Thyroid gland (tissue), 4 donors: Measurements from ENCODE around the gene NFU1. TPM values are rescaled to one million over a fixed set of nuclear protein-coding genes. Genes with fewer than 3 reads are reported as not detected.
A peak's percentile ranks its signal among the peaks of the same experiment; 100 is the strongest.
"Not testable (repeated sequence)": the region's sequence is repeated elsewhere in the genome, so short reads cannot be mapped to it uniquely, and the experiment has no call there.

Experiments used
- DNase-seq, 2 donors: peaks; one replicate each; pipeline ENCODE4 v3.0.0-alpha.2; 2019
- H3K27ac ChIP-seq, 3 donors: fragments of 200-600 bp; sonication (generic); 1 replicate in 2 of 3; 2 replicates in 1 of 3; pipeline ENCODE4 v1.5.1; 2016 to 2019; ENCODE audit warnings: mild to moderate bottlenecking in 1 of 3, moderate library complexity in 1 of 3
- H3K27me3 ChIP-seq: fragments of 200-600 bp; sonication (generic); one replicate; pipeline ENCODE4 v1.5.1; 2019
- H3K36me3 ChIP-seq, 2 donors: fragments of 200-600 bp; sonication (generic); one replicate each; pipeline ENCODE4 v1.5.1; 2016 to 2019
- H3K4me1 ChIP-seq, 2 donors: fragments of 200-600 bp; sonication (generic); one replicate each; pipeline ENCODE4 v1.5.1; 2017 to 2019
- H3K4me3 ChIP-seq, 3 donors: fragments of 200-600 bp; sonication (generic); replicated peaks in 1 of 3; 1 replicate in 2 of 3; 2 replicates in 1 of 3; pipeline ENCODE4 v1.5.1; 2016; ENCODE audit warnings: mild to moderate bottlenecking in 1 of 3
- H3K9me3 ChIP-seq: fragments of 200-600 bp; sonication (generic); one replicate; pipeline ENCODE4 v1.5.1; 2017
- POLR2A ChIP-seq, 2 donors: fragments of 450-650 bp; IDR thresholded peaks; one replicate each; pipeline ENCODE4 v1.6.1; 2017; ENCODE audit warnings: antibody characterized with exemption in 2 of 2, mild to moderate bottlenecking in 2 of 2, moderate library complexity in 1 of 2
- whole genome bisulfite sequencing, 2 donors: methylation state at CpG; one replicate each; pipeline ENCODE4 v1.1.5; 2017; 5-methylcytosine and 5-hydroxymethylcytosine counted together
- intact Hi-C: fragments of 100-400 bp; cut with DNase I; formaldehyde crosslinking; loops from one replicate; pipeline ENCODE4 v1.15.1; 2023
- total RNA-seq, 4 donors: library from RNA; depleted of rRNA; stranded (reverse); fragments of >200 nt; gene quantifications; one replicate each; pipeline ENCODE4 v1.2.3, GENCODE V29; 2016
- TF ChIP-seq, protein P1 (sequence below), 6 experiments: fragments of 200-600 bp in 3 of 6; fragments of 450-650 bp in 3 of 6; sonication (generic) in 3 of 6; IDR thresholded peaks; one replicate each; pipeline ENCODE4 v1.5.1; 2016 to 2019; ENCODE audit warnings: antibody characterized with exemption in 6 of 6, mild to moderate bottlenecking in 2 of 6, inconsistent platforms in 1 of 6, moderate library complexity in 1 of 6

Gene NFU1
- total RNA-seq, 4 donors from 2014 or later = 38.7 to 74.2 (median 55.2) TPM

DNA sequence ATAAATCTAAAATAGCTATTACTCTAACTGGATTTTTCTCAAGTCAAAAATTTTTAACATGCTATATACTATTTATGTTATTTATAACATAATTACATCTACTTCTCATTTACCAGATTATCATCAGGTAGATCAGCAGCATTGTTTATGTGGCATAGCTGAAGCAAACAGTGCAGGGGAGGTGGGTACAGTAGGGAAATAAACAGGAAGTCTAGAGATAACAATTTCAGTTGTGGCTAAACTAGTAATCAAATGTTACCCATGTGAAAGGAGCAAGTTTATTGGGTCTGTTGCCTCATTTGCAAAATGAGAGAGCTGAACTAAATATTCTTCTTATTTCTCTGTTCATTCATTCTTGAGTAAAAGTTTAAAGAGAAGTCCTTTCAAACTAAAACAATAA is 77.9 kb downstream of the NFU1 start:
- Histone ChIP-seq H3K27me3 (no peaks in the 10 kb centered on the region), H3K27ac (no peak overlapping the region), H3K36me3 (peaks cover 62 to 65% of the 10 kb centered on the region in 2 donors), H3K9me3 (no peaks in the 10 kb centered on the region), H3K4me1 (no peaks in the 10 kb centered on the region), H3K4me3 (no peak overlapping the region)
- intact Hi-C loops = no loop called here
- TF ChIP-seq, protein P1, sequence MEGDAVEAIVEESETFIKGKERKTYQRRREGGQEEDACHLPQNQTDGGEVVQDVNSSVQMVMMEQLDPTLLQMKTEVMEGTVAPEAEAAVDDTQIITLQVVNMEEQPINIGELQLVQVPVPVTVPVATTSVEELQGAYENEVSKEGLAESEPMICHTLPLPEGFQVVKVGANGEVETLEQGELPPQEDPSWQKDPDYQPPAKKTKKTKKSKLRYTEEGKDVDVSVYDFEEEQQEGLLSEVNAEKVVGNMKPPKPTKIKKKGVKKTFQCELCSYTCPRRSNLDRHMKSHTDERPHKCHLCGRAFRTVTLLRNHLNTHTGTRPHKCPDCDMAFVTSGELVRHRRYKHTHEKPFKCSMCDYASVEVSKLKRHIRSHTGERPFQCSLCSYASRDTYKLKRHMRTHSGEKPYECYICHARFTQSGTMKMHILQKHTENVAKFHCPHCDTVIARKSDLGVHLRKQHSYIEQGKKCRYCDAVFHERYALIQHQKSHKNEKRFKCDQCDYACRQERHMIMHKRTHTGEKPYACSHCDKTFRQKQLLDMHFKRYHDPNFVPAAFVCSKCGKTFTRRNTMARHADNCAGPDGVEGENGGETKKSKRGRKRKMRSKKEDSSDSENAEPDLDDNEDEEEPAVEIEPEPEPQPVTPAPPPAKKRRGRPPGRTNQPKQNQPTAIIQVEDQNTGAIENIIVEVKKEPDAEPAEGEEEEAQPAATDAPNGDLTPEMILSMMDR (IDR thresholded peaks at IDR 0.05) = no peak
- no peak for TF ChIP-seq POLR2A (IDR thresholded peaks at IDR 0.05)
- DNase-seq = no peak

GRCh38 chr2:69358914-69359313 is 78.3 kb downstream of the NFU1 start:
- Histone ChIP-seq H3K36me3 (peaks cover 65% of the 10 kb centered on the region in 2 donors), H3K27me3 (no peaks in the 10 kb centered on the region)
- TF ChIP-seq, protein P1 (IDR thresholded peaks at IDR 0.05) = no peak

DNA sequence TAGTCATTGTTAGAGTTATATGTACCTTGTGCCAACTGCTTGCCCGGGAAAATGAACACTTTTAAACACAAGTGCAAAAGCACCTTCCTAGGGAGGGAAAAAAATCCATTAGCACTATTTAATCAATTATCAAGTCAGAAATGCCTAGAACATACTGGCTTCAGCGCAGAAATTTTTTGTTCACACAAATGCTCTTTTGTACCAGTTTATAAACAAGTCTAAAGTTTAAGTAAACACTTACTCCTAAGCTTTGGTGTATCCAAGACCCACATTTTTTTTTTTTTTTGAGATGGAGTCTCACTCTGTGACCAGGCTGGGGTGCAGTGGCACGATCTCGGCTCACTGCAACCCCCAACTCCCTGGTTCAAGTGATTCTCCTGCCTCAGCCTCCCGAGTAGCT is 80.8 kb downstream of the NFU1 start:
- Histone ChIP-seq H3K9me3 (no peaks in the 10 kb centered on the region), H3K27me3 (no peaks in the 10 kb centered on the region), H3K36me3 (peaks cover 43 to 54% of the 10 kb centered on the region in 2 donors), H3K27ac (no peak overlapping the region), H3K4me3 (no peak overlapping the region), H3K4me1 (no peaks in the 10 kb centered on the region)
- intact Hi-C loops = no loop called here
- TF ChIP-seq POLR2A (IDR thresholded peaks at IDR 0.05) = no peak
- TF ChIP-seq, protein P1 (IDR thresholded peaks at IDR 0.05) = no peak
- WGBS, 2 donors = 93 to 95% methylated on average over 5 of the region's 5 CpGs
- DNase-seq = no peak

More at GRCh38 chr2:69358914-69359313, 78.3 kb downstream of the NFU1 start:
- intact Hi-C loops = no loop called here
- no peak for DNase-seq
- Histone ChIP-seq H3K9me3 (no peaks in the 10 kb centered on the region), H3K27ac (no peak overlapping the region), H3K4me1 (no peaks in the 10 kb centered on the region), H3K4me3 (no peak overlapping the region)
- 80 to 81% methylated on average over 3 of the region's 3 CpGs for WGBS, 2 donors

GRCh38 chr2:69354976-69355375 is 82.3 kb downstream of the NFU1 start:
- H3K9me3 ChIP-seq, H3K27me3 ChIP-seq, H3K4me3 ChIP-seq, intact Hi-C loops, H3K27ac ChIP-seq, H3K4me1 ChIP-seq, DNase-seq: not testable (repeated sequence)
- H3K36me3 ChIP-seq = peaks cover 34 to 47% of the 10 kb centered on the region in 2 donors
- WGBS, 2 donors = 84 to 86% methylated on average over 3 of the region's 3 CpGs

DNA sequence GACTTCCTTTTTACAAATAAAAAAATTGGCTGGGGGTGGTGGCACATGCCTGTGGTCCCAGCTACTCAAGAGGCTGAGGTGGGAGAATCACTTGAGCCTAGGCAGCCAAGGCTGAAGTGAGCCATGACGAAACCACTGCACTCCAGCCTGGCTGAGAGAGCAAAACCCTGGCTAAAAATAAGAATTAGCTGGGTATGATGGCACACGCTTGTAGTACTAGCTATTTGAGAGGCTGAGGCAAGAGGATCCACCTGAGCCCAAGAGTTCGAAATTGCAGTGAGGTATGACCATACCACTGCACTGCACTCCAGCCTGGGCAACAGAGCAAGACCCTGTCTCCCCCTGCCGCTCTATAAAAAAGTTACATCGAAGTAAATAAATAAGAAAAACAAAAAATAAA is 83.9 kb downstream of the NFU1 start:
- H3K27ac ChIP-seq = no peak overlapping the region
- no peaks in the 10 kb centered on the region for H3K4me1 ChIP-seq
- no peaks in the 10 kb centered on the region for H3K27me3 ChIP-seq
- WGBS, 2 donors = 94 to 96% methylated on average over 5 of the region's 5 CpGs
- no peak for TF ChIP-seq POLR2A (IDR thresholded peaks at IDR 0.05)
- TF ChIP-seq, protein P1 (IDR thresholded peaks at IDR 0.05) = no peak
- H3K4me3 ChIP-seq = no peak overlapping the region
- DNase-seq = peak; percentile 7 to 13
- H3K36me3 ChIP-seq = peaks cover 35 to 57% of the 10 kb centered on the region in 2 donors
- H3K9me3 ChIP-seq = no peaks in the 10 kb centered on the region
- intact Hi-C loops = no loop called here

GRCh38 chr2:69348781-69349180 is 88.5 kb downstream of the NFU1 start:
- 97 to 100% methylated on average over 1 of the region's 1 CpG for WGBS, 2 donors
- no peak overlapping the region for H3K4me3 ChIP-seq
- TF ChIP-seq, protein P1 (IDR thresholded peaks at IDR 0.05) = no peak
- TF ChIP-seq POLR2A (IDR thresholded peaks at IDR 0.05) = no peak
- no peak overlapping the region for H3K27ac ChIP-seq
- no peak for DNase-seq
- no peaks in the 10 kb centered on the region for H3K27me3 ChIP-seq
- H3K4me1 ChIP-seq = no peaks in the 10 kb centered on the region
- H3K36me3 ChIP-seq = peaks cover 50 to 67% of the 10 kb centered on the region in 2 donors
- intact Hi-C loops = no loop called here
- H3K9me3 ChIP-seq = no peaks in the 10 kb centered on the region
